SK-N-SH (cell line): ENCODE results near the gene FPR2. TPM values are rescaled to one million over a fixed set of nuclear protein-coding genes. Genes with fewer than 3 reads are reported as not detected.
A peak's percentile ranks its signal among the peaks of the same experiment; 100 is the strongest.

Experiments
- CTCF ChIA-PET: fragments of 300-600, 350-600 bp; formaldehyde crosslinking; extraction: SDS; loops from one replicate; lab custom pipeline; 2021; lab: Yijun Ruan, JAX
- POLR2A ChIA-PET: fragments of 350-600 bp; sonication (Branson Sonifier 250); formaldehyde crosslinking; extraction: SDS; loops from one replicate; lab custom pipeline; 2020; ENCODE audit warnings: antibody characterized with exemption, inconsistent platforms; lab: Yijun Ruan, JAX
- DNase-seq: peaks from one replicate; pipeline ENCODE4 v3.0.0; 2012
- H2AFZ ChIP-seq: fragments of 200-600 bp; sonication (generic); 2 replicates; pipeline ENCODE4 v1.8.1; 2016; ENCODE audit warnings: antibody characterized with exemption, mild to moderate bottlenecking, low read depth
- H3F3A ChIP-seq: fragments of 200-600 bp; sonication (generic); replicated peaks from 2 replicates; pipeline ENCODE3; 2016; ENCODE audit warnings: antibody characterized with exemption, mild to moderate bottlenecking; ENCODE audit not compliant: insufficient read depth
- H3K27ac ChIP-seq, 2 experiments: fragments of 200-500 bp in 1 of 2; fragments of 200-600 bp in 1 of 2; sonication (Bioruptor generic) in 1 of 2; sonication (generic), shearing (Covaris generic) in 1 of 2; 2 replicates each; pipeline versions ENCODE4 v1.5.1 to v1.6.1; 2014 to 2016; ENCODE audit warnings: low read depth in 2 of 2, inconsistent platforms in 1 of 2, low read length in 1 of 2, mild to moderate bottlenecking in 1 of 2, mixed read lengths in 1 of 2
- H3K27me3 ChIP-seq: fragments of 200-600 bp; sonication (generic), shearing (Covaris generic); 2 replicates; pipeline ENCODE4 v1.6.1; 2016; ENCODE audit warnings: mixed run types; ENCODE audit not compliant: insufficient read depth
- H3K36me3 ChIP-seq, 2 experiments: fragments of 200-500 bp in 1 of 2; fragments of 200-600 bp in 1 of 2; sonication (Bioruptor generic) in 1 of 2; sonication (generic) in 1 of 2; replicated peaks in 1 of 2; 2 replicates each; pipeline versions ENCODE3 to v1.5.1; 2014 to 2016; ENCODE audit warnings: low read length in 1 of 2, mild to moderate bottlenecking in 1 of 2; ENCODE audit not compliant: insufficient read depth in 2 of 2, control insufficient read depth in 1 of 2
- H3K4me1 ChIP-seq, 2 experiments: fragments of 200-500 bp in 1 of 2; fragments of 200-600 bp in 1 of 2; sonication (Bioruptor generic) in 1 of 2; sonication (generic), shearing (Covaris generic) in 1 of 2; 2 replicates each; pipeline versions ENCODE4 v1.5.1 to v1.6.1; 2014 to 2016; ENCODE audit warnings: low read depth in 1 of 2, low read length in 1 of 2, mixed run types in 1 of 2; ENCODE audit not compliant: insufficient read depth in 2 of 2, control insufficient read depth in 1 of 2
- H3K4me2 ChIP-seq: fragments of 200-600 bp; sonication (generic), shearing (Covaris generic); 2 replicates; pipeline ENCODE4 v1.6.1; 2017; ENCODE audit warnings: mixed run types
- H3K4me3 ChIP-seq, 2 experiments: fragments of 200-500 bp in 1 of 2; fragments of 200-600 bp in 1 of 2; sonication (Bioruptor generic) in 1 of 2; sonication (generic), shearing (Covaris generic) in 1 of 2; 2 replicates each; pipeline versions ENCODE4 v1.5.1 to v1.8.1; 2014 to 2016; ENCODE audit warnings: low read depth in 2 of 2, inconsistent platforms in 1 of 2, low read length in 1 of 2, mild to moderate bottlenecking in 1 of 2, mixed read lengths in 1 of 2, moderate library complexity in 1 of 2
- H3K79me2 ChIP-seq: fragments of 200-600 bp; sonication (generic); 2 replicates; pipeline ENCODE4 v1.8.1; 2017; ENCODE audit warnings: mild to moderate bottlenecking; ENCODE audit not compliant: insufficient read depth
- H3K9ac ChIP-seq: fragments of 200-600 bp; sonication (generic); 2 replicates; pipeline ENCODE4 v1.6.1; 2017; ENCODE audit warnings: mixed run types
- H3K9me2 ChIP-seq: fragments of 200-600 bp; sonication (generic); 2 replicates; pipeline ENCODE4 v1.6.1; 2017; ENCODE audit warnings: mixed run types
- H3K9me3 ChIP-seq: fragments of 200-600 bp; sonication (generic); 2 replicates; pipeline ENCODE4 v1.6.1; 2017; ENCODE audit warnings: mixed run types, mild to moderate bottlenecking, moderate library complexity
- H4K20me1 ChIP-seq: fragments of 200-600 bp; sonication (generic); 2 replicates; pipeline ENCODE4 v1.6.1; 2017; ENCODE audit warnings: mild to moderate bottlenecking, mixed run types; ENCODE audit not compliant: insufficient read depth
- ELF1 ChIP-seq: IDR thresholded peaks from 2 replicates; pipeline ENCODE4 v1.4.0; 2012
- EZH2phosphoT487 ChIP-seq: fragments of 200-600 bp; sonication (generic); IDR thresholded peaks from 2 replicates; pipeline ENCODE4 v1.6.1; 2017; ENCODE audit warnings: low read depth, mixed run types, mild to moderate bottlenecking, antibody characterized with exemption, moderate library complexity, borderline replicate concordance
- FOXM1 ChIP-seq: IDR thresholded peaks from 2 replicates; pipeline ENCODE4 v1.4.0; 2012; ENCODE audit warnings: low read depth, mild to moderate bottlenecking
- GABPA ChIP-seq: IDR thresholded peaks from 2 replicates; pipeline ENCODE4 v1.4.0; 2012; ENCODE audit warnings: low read depth, mild to moderate bottlenecking
- GATA2 ChIP-seq: sonication (generic); formaldehyde crosslinking; IDR thresholded peaks from 2 replicates; pipeline ENCODE4 v1.5.0; 2020; ENCODE audit warnings: mild to moderate bottlenecking, missing genetic modification reagents
- MAX ChIP-seq: IDR thresholded peaks from 2 replicates; pipeline ENCODE4 v1.4.0; 2012; ENCODE audit warnings: low read depth
- NRF1 ChIP-seq: IDR thresholded peaks from 2 replicates; pipeline ENCODE4 v1.6.1; 2012; ENCODE audit warnings: low read depth, mild to moderate bottlenecking, low read length
- RAD21 ChIP-seq: IDR thresholded peaks from 2 replicates; pipeline ENCODE4 v1.6.1; 2012; ENCODE audit warnings: mild to moderate bottlenecking, low read length
- RCOR1 ChIP-seq: fragments of 150-350 bp; IDR thresholded peaks from 2 replicates; pipeline ENCODE4 v1.6.1; 2017; ENCODE audit warnings: antibody characterized with exemption, low read length
- REST ChIP-seq: IDR thresholded peaks from 2 replicates; pipeline ENCODE4 v1.6.1; 2012; ENCODE audit warnings: mild to moderate bottlenecking, low read depth, low read length, moderate library complexity
- RFX5 ChIP-seq: IDR thresholded peaks from 2 replicates; pipeline ENCODE4 v1.6.1; 2012; ENCODE audit warnings: mild to moderate bottlenecking, improper control_type of control experiment, low read length
- RXRA ChIP-seq: IDR thresholded peaks from 2 replicates; pipeline ENCODE4 v1.4.0; 2012; ENCODE audit warnings: low read depth, mild to moderate bottlenecking, borderline replicate concordance
- SMC3 ChIP-seq: IDR thresholded peaks from 2 replicates; pipeline ENCODE4 v1.6.1; 2012; ENCODE audit warnings: low read depth, low read length, improper control_type of control experiment
- TAF1 ChIP-seq: IDR thresholded peaks from 2 replicates; pipeline ENCODE4 v1.6.1; 2012; ENCODE audit warnings: low read depth, mild to moderate bottlenecking, low read length, moderate library complexity, borderline replicate concordance
- USF2 ChIP-seq: fragments of 150-350 bp; IDR thresholded peaks from 2 replicates; pipeline ENCODE4 v1.6.1; 2017; ENCODE audit warnings: antibody characterized with exemption, low read length, low read depth, borderline replicate concordance
- WGBS: methylation state at CpG from one replicate; pipeline ENCODE4 v1.1.6; 2017; ENCODE audit warnings: low lambda C conversion rate; 5-methylcytosine and 5-hydroxymethylcytosine counted together
- polyA plus RNA-seq, 3 experiments: library from polyadenylated mRNA; depleted of rRNA; stranded (reverse); fragments of >200 nt; gene quantifications; 2 replicates each; pipeline ENCODE4 v1.2.3, GENCODE V29; 2012
- TF ChIP-seq, protein P1 (sequence below): fragments of 200-600 bp; sonication (generic); IDR thresholded peaks from 2 replicates; pipeline ENCODE4 v1.6.1; 2017; ENCODE audit warnings: antibody characterized with exemption, mild to moderate bottlenecking, moderate library complexity

The FPR2 gene
- polyA plus RNA-seq, 1 of the 3 experiments (the other 2 are of a cell fraction) = not detected

DNA sequence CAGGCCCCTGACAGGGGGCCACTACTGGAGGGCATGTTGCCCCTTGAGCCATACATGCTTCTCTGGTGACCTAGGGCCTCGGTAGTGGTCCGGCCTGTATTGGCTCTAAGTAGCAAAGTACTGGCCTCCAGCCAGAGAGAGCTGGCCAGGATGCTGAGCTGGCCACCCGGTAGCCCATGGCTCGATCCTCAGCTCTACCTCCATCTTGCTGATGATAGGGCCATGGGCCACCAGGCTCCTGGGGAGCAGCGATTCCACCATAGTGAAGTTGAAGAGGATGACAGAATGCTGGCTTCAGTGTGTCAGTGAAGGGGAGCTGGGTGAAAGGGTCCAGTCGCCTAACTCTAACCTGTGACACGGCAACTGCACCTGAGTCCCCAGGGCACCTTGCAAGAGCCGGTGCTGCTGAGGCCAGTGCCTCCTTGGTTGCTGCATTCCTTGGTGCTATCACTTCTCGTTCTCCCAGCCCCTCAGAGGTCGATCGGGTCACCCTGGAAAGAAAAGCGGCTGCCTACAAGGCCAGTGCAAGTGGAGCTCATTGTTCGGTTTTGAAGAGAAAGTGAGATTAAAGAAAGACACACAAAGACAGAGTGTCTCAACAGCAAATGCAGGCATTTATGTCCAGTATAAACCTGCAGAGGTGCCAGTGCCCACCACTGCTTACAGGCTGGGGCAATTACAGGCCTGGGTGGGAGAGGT, 38.9 kb downstream of the FPR2 start (continued):
- no peak for TF ChIP-seq NRF1

DNA sequence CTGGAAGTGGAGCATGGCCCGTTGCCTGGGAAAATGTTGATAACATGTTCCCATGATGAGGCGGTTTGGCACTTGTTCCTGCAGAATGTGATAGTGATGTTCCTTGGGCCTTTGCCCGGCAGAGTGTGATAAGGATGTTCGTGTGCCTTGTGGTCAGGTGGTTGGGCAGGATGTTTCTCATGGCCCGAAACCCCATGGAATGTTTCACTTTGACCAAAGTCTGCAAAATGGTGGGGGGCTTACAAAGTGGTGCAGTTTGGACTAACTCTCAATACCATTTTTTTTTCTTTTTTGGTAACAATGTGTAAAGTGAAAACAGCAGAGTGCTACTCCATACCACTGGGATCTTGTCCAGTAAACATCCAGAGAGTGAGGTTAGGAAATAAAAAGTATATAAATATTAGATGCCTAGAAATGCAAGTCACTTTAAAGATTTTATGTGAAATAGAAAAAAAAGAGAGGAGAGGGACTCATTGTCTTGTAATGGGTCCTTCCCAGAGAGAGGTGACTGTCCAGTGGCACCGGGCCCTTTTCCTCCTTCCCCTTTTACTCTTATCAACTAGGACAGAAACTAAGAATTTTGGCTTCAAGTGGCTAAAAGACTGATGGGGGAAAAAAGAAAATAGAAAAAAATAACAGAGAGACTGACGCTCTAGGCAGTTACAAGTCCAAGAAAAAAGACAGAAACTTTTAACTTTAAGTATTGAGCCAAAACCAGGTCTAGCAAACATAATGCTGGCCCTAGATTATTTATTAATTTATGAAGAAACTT, 39.7 kb downstream of the FPR2 start:
- no peak for DNase-seq
- peaks cover 49% of the 10 kb centered on the region for H3F3A ChIP-seq

DNA sequence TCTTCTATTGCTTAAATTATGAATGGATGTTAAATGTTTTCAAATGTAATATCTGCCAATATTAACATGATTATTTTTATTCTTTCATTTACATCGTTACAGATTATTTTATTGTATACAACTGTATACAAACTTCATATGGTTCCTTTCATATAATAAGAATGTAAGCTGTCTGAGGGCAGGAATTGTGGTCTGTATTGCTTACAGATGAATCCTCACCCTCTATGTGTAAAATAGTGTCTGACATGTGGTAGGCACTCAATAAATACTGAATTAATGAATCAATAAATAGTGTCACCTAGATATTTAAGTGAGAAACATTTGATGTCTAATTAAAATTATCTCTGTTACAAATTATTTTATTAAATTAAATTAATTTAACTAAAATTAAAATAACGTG, 41.8 kb downstream of the FPR2 start:
- 2% methylated on average over 2 of the region's 2 CpGs for WGBS
- TF ChIP-seq ELF1 (no peak), RFX5 (no peak), TAF1 (no peak), RXRA (no peak), EZH2phosphoT487 (no peak), GABPA (no peak), FOXM1 (no peak), REST (no peak), GATA2 (CRISPR knock-in tag) (no peak), RAD21 (no peak), MAX (no peak)
- TF ChIP-seq, protein P1, sequence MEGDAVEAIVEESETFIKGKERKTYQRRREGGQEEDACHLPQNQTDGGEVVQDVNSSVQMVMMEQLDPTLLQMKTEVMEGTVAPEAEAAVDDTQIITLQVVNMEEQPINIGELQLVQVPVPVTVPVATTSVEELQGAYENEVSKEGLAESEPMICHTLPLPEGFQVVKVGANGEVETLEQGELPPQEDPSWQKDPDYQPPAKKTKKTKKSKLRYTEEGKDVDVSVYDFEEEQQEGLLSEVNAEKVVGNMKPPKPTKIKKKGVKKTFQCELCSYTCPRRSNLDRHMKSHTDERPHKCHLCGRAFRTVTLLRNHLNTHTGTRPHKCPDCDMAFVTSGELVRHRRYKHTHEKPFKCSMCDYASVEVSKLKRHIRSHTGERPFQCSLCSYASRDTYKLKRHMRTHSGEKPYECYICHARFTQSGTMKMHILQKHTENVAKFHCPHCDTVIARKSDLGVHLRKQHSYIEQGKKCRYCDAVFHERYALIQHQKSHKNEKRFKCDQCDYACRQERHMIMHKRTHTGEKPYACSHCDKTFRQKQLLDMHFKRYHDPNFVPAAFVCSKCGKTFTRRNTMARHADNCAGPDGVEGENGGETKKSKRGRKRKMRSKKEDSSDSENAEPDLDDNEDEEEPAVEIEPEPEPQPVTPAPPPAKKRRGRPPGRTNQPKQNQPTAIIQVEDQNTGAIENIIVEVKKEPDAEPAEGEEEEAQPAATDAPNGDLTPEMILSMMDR = no peak
- TF ChIP-seq, all 33 proteins: peak for 0
- no peak overlapping the region for H2AFZ ChIP-seq
- CTCF ChIA-PET = no interaction called here
- H3K4me3 ChIP-seq = no peak overlapping the region
- H3K27me3 ChIP-seq = no peaks in the 10 kb centered on the region
- POLR2A ChIA-PET = no interaction called here
- no peak for DNase-seq
- peaks cover 65% of the 10 kb centered on the region for H3F3A ChIP-seq
- H3K27ac ChIP-seq = no peak overlapping the region
- no peak overlapping the region for H3K4me2 ChIP-seq
- H3K9me2 ChIP-seq = no peaks in the 10 kb centered on the region
- H3K9me3 ChIP-seq = no peaks in the 10 kb centered on the region
- H3K79me2 ChIP-seq = no peaks in the 10 kb centered on the region; the same call in 1 of the 2 replicates
- peaks cover 10 to 46% of the 10 kb centered on the region in 2 experiments; a peak in 3 of 4 replicates for H3K4me1 ChIP-seq
- H3K9ac ChIP-seq = no peak overlapping the region
- H3K36me3 ChIP-seq = no peaks in the 10 kb centered on the region
- H4K20me1 ChIP-seq = no peaks in the 10 kb centered on the region

More for the DNA sequence above, 39.7 kb downstream of the FPR2 start:
- Histone ChIP-seq H3K9me3 (no peaks in the 10 kb centered on the region), H3K4me3 (no peak overlapping the region), H3K9me2 (no peaks in the 10 kb centered on the region), H3K27me3 (no peaks in the 10 kb centered on the region), H2AFZ (peak overlapping the region; percentile 37), H3K36me3 (no peaks in the 10 kb centered on the region), H3K79me2 (no peaks in the 10 kb centered on the region; the same call in 1 of the 2 replicates), H3K9ac (peak overlapping the region; percentile 64), H3K4me1 (peaks cover 10 to 27% of the 10 kb centered on the region in 2 experiments; a peak in 3 of 4 replicates), H3K4me2 (peak overlapping the region; percentile 75), H4K20me1 (no peaks in the 10 kb centered on the region), H3K27ac (peak overlapping the region in 1 of 2 experiments; percentile 91; a peak in 2 of 4 replicates)
- ChIA-PET CTCF (no interaction called here), POLR2A (no interaction called here)
- 36% methylated on average over 7 of the region's 7 CpGs for WGBS
- no peak for TF ChIP-seq GABPA
- TF ChIP-seq NRF1 = no peak
- TF ChIP-seq TAF1 = no peak
- no peak for TF ChIP-seq USF2
- no peak for TF ChIP-seq RCOR1
- no peak for TF ChIP-seq SMC3
